Putamen (tissue), 1 donor: ENCODE results near the gene DNAJC3.
"Not testable (repeated sequence)": the region's sequence is repeated elsewhere in the genome, so short reads cannot be mapped to it uniquely, and the experiment has no call there.

ENCODE experiments used
- DNase-seq: peaks from one replicate; pipeline ENCODE4 v3.0.0-alpha.2; 2016; ENCODE audit warnings: low spot score

Gene DNAJC3

GRCh38 chr13:95676105-95676761 lies 706 bp upstream of the DNAJC3 start:
- no peak for DNase-seq

- peak; percentile 24 for DNase-seq
These were observed 776 bp downstream of the DNAJC3 start for GRCh38 chr13:95677564-95678266.

GRCh38 chr13:95678967-95679366 lies 2.0 kb downstream of the DNAJC3 start:
- no peak for DNase-seq

- DNase-seq, result no peak
These were observed 2.8 kb downstream of the DNAJC3 start for GRCh38 chr13:95679722-95680121.

- no peak for DNase-seq
These were observed 7.5 kb downstream of the DNAJC3 start for GRCh38 chr13:95684418-95684817.

GRCh38 chr13:95684960-95685359 lies 8.0 kb downstream of the DNAJC3 start:
- DNase-seq, result not testable (repeated sequence)

GRCh38 chr13:95689582-95689926 lies 12.6 kb downstream of the DNAJC3 start:
- DNase-seq, result no peak

- DNase-seq, result not testable (repeated sequence)
These were observed 14.0 kb downstream of the DNAJC3 start for GRCh38 chr13:95690986-95691385.

GRCh38 chr13:95697052-95697680 lies 20.2 kb downstream of the DNAJC3 start:
- no peak for DNase-seq

- no peak for DNase-seq
These were observed 21.3 kb downstream of the DNAJC3 start for GRCh38 chr13:95698047-95698749.

- DNase-seq, result no peak
These were observed 26.6 kb downstream of the DNAJC3 start for GRCh38 chr13:95703576-95703975.

GRCh38 chr13:95704510-95704909 lies 27.6 kb downstream of the DNAJC3 start:
- DNase-seq, result no peak

GRCh38 chr13:95706356-95706755 lies 29.4 kb downstream of the DNAJC3 start:
- DNase-seq, result no peak

GRCh38 chr13:95707035-95707434 lies 30.1 kb downstream of the DNAJC3 start:
- no peak for DNase-seq

GRCh38 chr13:95707442-95708390 lies 30.8 kb downstream of the DNAJC3 start:
- no peak for DNase-seq

GRCh38 chr13:95708391-95708774 lies 31.4 kb downstream of the DNAJC3 start:
- DNase-seq, result no peak

GRCh38 chr13:95708811-95709500 lies 32.0 kb downstream of the DNAJC3 start:
- no peak for DNase-seq

- no peak for DNase-seq
These were observed 33.4 kb downstream of the DNAJC3 start for GRCh38 chr13:95710313-95710712.

GRCh38 chr13:95712846-95713245 lies 35.9 kb downstream of the DNAJC3 start:
- not testable (repeated sequence) for DNase-seq

GRCh38 chr13:95713651-95714050 lies 36.7 kb downstream of the DNAJC3 start:
- no peak for DNase-seq
